CD4-positive, alpha-beta memory T cell (primary cell): ENCODE measurements around the gene NOL7. TPM values are rescaled to one million over a fixed set of nuclear protein-coding genes. Genes with fewer than 3 reads are reported as not detected.

ENCODE experiments used
- CTCF ChIA-PET: fragments of 350-600 bp; sonication (Branson Sonifier 250); formaldehyde crosslinking; loops from one replicate; lab custom pipeline; 2021; ENCODE audit warnings: inconsistent platforms; ENCODE audit not compliant: partially characterized antibody; lab: Charles Lee
- POLR2A ChIA-PET: fragments of 350-600 bp; sonication (Branson Sonifier 250); formaldehyde crosslinking; loops from one replicate; lab custom pipeline; 2021; ENCODE audit not compliant: partially characterized antibody; lab: Charles Lee
- DNase-seq, 5 donors: peaks; one replicate each; pipeline versions ENCODE4 v3.0.0 to v3.0.0-alpha.2; 2020 to 2022; ENCODE audit warnings: mixed read lengths in 1 of 5
- H3K27ac ChIP-seq: one replicate; pipeline ENCODE4 v1.7.0; 2013; ENCODE audit warnings: low read depth, low read length
- H3K27me3 ChIP-seq: 2 replicates; pipeline ENCODE4 v1.7.0; 2013; ENCODE audit warnings: mild to moderate bottlenecking, low read length, moderate library complexity; ENCODE audit not compliant: insufficient read depth
- H3K36me3 ChIP-seq: 2 replicates; pipeline ENCODE4 v1.7.0; 2013; ENCODE audit warnings: mild to moderate bottlenecking, low read length, moderate library complexity; ENCODE audit not compliant: insufficient read depth
- H3K4me1 ChIP-seq: 2 replicates; pipeline ENCODE4 v1.7.0; 2013; ENCODE audit warnings: mild to moderate bottlenecking, low read length, moderate library complexity; ENCODE audit not compliant: insufficient read depth
- H3K4me3 ChIP-seq, 2 donors: one replicate each; pipeline ENCODE4 v1.7.0; 2013; ENCODE audit warnings: low read length in 2 of 2, mild to moderate bottlenecking in 1 of 2
- H3K9me3 ChIP-seq, 2 donors: one replicate each; pipeline ENCODE4 v1.7.0; 2013; ENCODE audit warnings: low read length in 2 of 2, control low read depth in 1 of 2; ENCODE audit not compliant: control insufficient read depth in 1 of 2
- H3K27ac Mint-ChIP-seq, 7 donors: one replicate each; pipeline ENCODE4 v1.8.0; 2020 to 2021; ENCODE audit warnings: mixed read lengths in 7 of 7, mild to moderate bottlenecking in 6 of 7, inconsistent platforms in 3 of 7, moderate library complexity in 3 of 7
- H3K27me3 Mint-ChIP-seq, 2 donors: one replicate each; pipeline ENCODE4 v1.8.0; 2020 to 2021; ENCODE audit warnings: mixed read lengths in 2 of 2
- H3K36me3 Mint-ChIP-seq, 2 donors: one replicate each; pipeline ENCODE4 v1.8.0; 2020 to 2021; ENCODE audit warnings: mixed read lengths in 2 of 2, inconsistent platforms in 1 of 2, mild to moderate bottlenecking in 1 of 2
- H3K4me1 Mint-ChIP-seq, 4 donors: one replicate each; pipeline ENCODE4 v1.8.0; 2020 to 2021; ENCODE audit warnings: mixed read lengths in 4 of 4, mild to moderate bottlenecking in 1 of 4
- H3K4me3 Mint-ChIP-seq, 8 donors: one replicate each; pipeline ENCODE4 v1.8.0; 2020 to 2021; ENCODE audit warnings: mixed read lengths in 8 of 8, mild to moderate bottlenecking in 7 of 8, moderate library complexity in 6 of 8, inconsistent platforms in 3 of 8
- H3K9me3 Mint-ChIP-seq, 8 donors: one replicate each; pipeline ENCODE4 v1.8.0; 2020 to 2021; ENCODE audit warnings: mixed read lengths in 8 of 8, mild to moderate bottlenecking in 5 of 8, inconsistent platforms in 3 of 8, moderate library complexity in 1 of 8
- intact Hi-C: fragments of 100-400 bp; cut with micrococcal nuclease; formaldehyde crosslinking; loops from one replicate; pipeline ENCODE4 v1.15.1; 2023
- polyA plus RNA-seq, 2 donors: library from polyadenylated mRNA; unstranded; fragments of 300-500 nt; fragmentation: Illumina TruSeq; gene quantifications; one replicate each; pipeline ENCODE4 v1.2.3, GENCODE V29; 2021
- total RNA-seq, 2 experiments: library from RNA; stranded (reverse); gene quantifications; one replicate each; pipeline ENCODE4 v1.2.3, GENCODE V29; 2021

Gene NOL7
- 10 to 100 TPM; 62.1 to 69.1 TPM for total RNA-seq
- 100 to 1,000 TPM; 118 to 137 TPM for polyA plus RNA-seq

- peaks cover 15 to 48% of the 10 kb centered on the region in 2 donors for H3K36me3 Mint-ChIP-seq
- peak within 1 kb of the TSS; percentile 90 to 98 (median 97) for H3K27ac Mint-ChIP-seq
- CTCF ChIA-PET, result interaction anchor here (0.6 to 6.0 kb wide), 36 partner anchors 9 to 287 kb away, joined by 3 to 74 read pairs (median 5); partner anchors contain the start of genes MCUR1, RANBP9, SIRT5 and TBC1D7
- Histone ChIP-seq H3K4me3 (peak within 1 kb of the TSS; percentile 71 to 75), H3K27ac (peak within 1 kb of the TSS; percentile 82), H3K4me1 (peaks cover 36% of the 10 kb centered on the region), H3K36me3 (peaks cover 27% of the 10 kb centered on the region), H3K9me3 (no peaks in the 10 kb centered on the region), H3K27me3 (no peaks in the 10 kb centered on the region)
- no peaks in the 10 kb centered on the region for H3K27me3 Mint-ChIP-seq
- peak; percentile 98 for DNase-seq
- no peaks in the 10 kb centered on the region for H3K9me3 Mint-ChIP-seq
- H3K4me3 Mint-ChIP-seq, result peak within 1 kb of the TSS; percentile 94 to 98 (median 97)
- intact Hi-C loops, result loop anchor here (1.0 to 10.0 kb wide), 7 partner anchors 41 to 286 kb away; partner anchors contain the start of genes MCUR1, SIRT5 and TBC1D7
- POLR2A ChIA-PET, result interaction anchor here (0.6 to 4.4 kb wide), 45 partner anchors 10 to 460 kb away, joined by 3 to 128 read pairs (median 4); partner anchors contain the start of genes MCUR1, RANBP9, SIRT5 and TBC1D7
- peaks cover 25 to 54% (median 38%) of the 10 kb centered on the region in 4 donors for H3K4me1 Mint-ChIP-seq
Observed at GRCh38 chr6:13614926-13615791, at the start of gene NOL7. Gene NOL7 (plus strand): TSS chr6:13615335. CDS start chr6:13615359, 24 bp downstream.

GRCh38 chr6:13565921-13566320 is 49.2 kb upstream of the NOL7 start:
- no peak for DNase-seq
- Mint-ChIP-seq H3K27me3 (peaks cover 3 to 11% of the 10 kb centered on the region in 2 donors), H3K36me3 (no peaks in the 10 kb centered on the region), H3K4me1 (no peaks in the 10 kb centered on the region), H3K27ac (no peak overlapping the region), H3K9me3 (no peaks in the 10 kb centered on the region), H3K4me3 (no peak overlapping the region)
- Histone ChIP-seq H3K36me3 (no peaks in the 10 kb centered on the region), H3K9me3 (no peaks in the 10 kb centered on the region), H3K27me3 (no peaks in the 10 kb centered on the region), H3K27ac (no peak overlapping the region), H3K4me1 (no peaks in the 10 kb centered on the region), H3K4me3 (no peak overlapping the region)
- CTCF ChIA-PET, result interaction anchor here (1.0 kb wide), 1 partner anchor 9 kb away, joined by 4 read pairs; the partner anchor contains the start of gene SIRT5
- intact Hi-C loops, result no loop called here
- POLR2A ChIA-PET, result no interaction called here

GRCh38 chr6:13566500-13566899 is 48.6 kb upstream of the NOL7 start:
- H3K9me3 ChIP-seq, result no peaks in the 10 kb centered on the region
- H3K4me3 ChIP-seq, result no peak overlapping the region
- POLR2A ChIA-PET, result no interaction called here
- no peak overlapping the region for H3K27ac ChIP-seq
- Mint-ChIP-seq H3K36me3 (no peaks in the 10 kb centered on the region), H3K4me3 (no peak overlapping the region), H3K4me1 (no peaks in the 10 kb centered on the region), H3K9me3 (no peaks in the 10 kb centered on the region), H3K27me3 (peaks cover 3 to 11% of the 10 kb centered on the region in 2 donors), H3K27ac (no peak overlapping the region)
- DNase-seq, result no peak
- CTCF ChIA-PET, result interaction anchor here (1.0 kb wide), 1 partner anchor 8 kb away, joined by 4 read pairs; the partner anchor contains the start of gene SIRT5
- H3K36me3 ChIP-seq, result no peaks in the 10 kb centered on the region
- intact Hi-C loops, result no loop called here
- no peaks in the 10 kb centered on the region for H3K27me3 ChIP-seq
- H3K4me1 ChIP-seq, result no peaks in the 10 kb centered on the region

DNA sequence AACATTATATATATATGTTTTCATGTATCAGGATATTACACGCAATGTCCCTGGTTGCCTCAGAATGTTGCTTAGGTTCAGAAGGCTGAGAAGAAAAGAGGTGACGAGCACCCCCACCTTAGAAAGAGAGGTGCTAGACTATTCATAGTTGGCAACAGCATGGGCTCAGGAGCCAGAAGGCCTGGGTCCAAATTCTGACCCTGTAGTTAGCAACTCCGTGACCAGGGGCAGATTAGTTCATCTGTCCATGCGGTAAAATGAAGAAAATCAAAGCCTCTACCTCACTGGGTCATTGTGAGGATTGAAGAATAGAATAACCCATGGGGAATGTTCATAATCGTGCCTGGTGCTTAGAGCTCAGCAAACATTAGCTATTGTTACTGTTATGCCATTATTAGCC is 46.2 kb upstream of the NOL7 start:
- Histone ChIP-seq H3K9me3 (no peaks in the 10 kb centered on the region), H3K4me3 (no peak overlapping the region), H3K4me1 (peaks cover 8% of the 10 kb centered on the region), H3K27me3 (no peaks in the 10 kb centered on the region), H3K27ac (no peak overlapping the region), H3K36me3 (no peaks in the 10 kb centered on the region)
- CTCF ChIA-PET, result interaction anchor here (0.7 kb wide), 1 partner anchor 231 kb away, joined by 3 read pairs; no protein-coding TSS in a partner anchor
- Mint-ChIP-seq H3K4me1 (peaks cover 0 to 20% (median 10%) of the 10 kb centered on the region in 4 donors), H3K4me3 (no peak overlapping the region), H3K27ac (no peak overlapping the region), H3K9me3 (no peaks in the 10 kb centered on the region), H3K36me3 (no peaks in the 10 kb centered on the region), H3K27me3 (peaks cover 3 to 11% of the 10 kb centered on the region in 2 donors)
- intact Hi-C loops, result no loop called here
- POLR2A ChIA-PET, result interaction anchor here (1.0 kb wide), 1 partner anchor 47 kb away, joined by 3 read pairs; no protein-coding TSS in a partner anchor
- DNase-seq, result no peak

GRCh38 chr6:13572240-13572639 is 42.9 kb upstream of the NOL7 start:
- no peaks in the 10 kb centered on the region for H3K9me3 Mint-ChIP-seq
- POLR2A ChIA-PET, result no interaction called here
- peak overlapping the region in 5 of 8 donors; percentile 13 to 54 (median 44) for H3K4me3 Mint-ChIP-seq
- DNase-seq, result no peak
- H3K27ac Mint-ChIP-seq, result peak overlapping the region in 5 of 7 donors; percentile 44 to 98 (median 62)
- CTCF ChIA-PET, result interaction anchor here (0.8 to 6.6 kb wide), 8 partner anchors 11 to 474 kb away, joined by 3 to 74 read pairs (median 3); partner anchors contain the start of gene NOL7
- H3K27me3 Mint-ChIP-seq, result peaks cover 3 to 5% of the 10 kb centered on the region in 2 donors
- Histone ChIP-seq H3K36me3 (no peaks in the 10 kb centered on the region), H3K27me3 (no peaks in the 10 kb centered on the region), H3K4me1 (peaks cover 16% of the 10 kb centered on the region), H3K27ac (no peak overlapping the region), H3K4me3 (no peak overlapping the region), H3K9me3 (no peaks in the 10 kb centered on the region)
- intact Hi-C loops, result loop anchor here (5.0 kb wide), 1 partner anchor 495 kb away; no protein-coding TSS in a partner anchor
- H3K4me1 Mint-ChIP-seq, result peaks cover 13 to 40% (median 24%) of the 10 kb centered on the region in 4 donors
- H3K36me3 Mint-ChIP-seq, result peaks cover 0 to 7% of the 10 kb centered on the region in 2 donors

DNA sequence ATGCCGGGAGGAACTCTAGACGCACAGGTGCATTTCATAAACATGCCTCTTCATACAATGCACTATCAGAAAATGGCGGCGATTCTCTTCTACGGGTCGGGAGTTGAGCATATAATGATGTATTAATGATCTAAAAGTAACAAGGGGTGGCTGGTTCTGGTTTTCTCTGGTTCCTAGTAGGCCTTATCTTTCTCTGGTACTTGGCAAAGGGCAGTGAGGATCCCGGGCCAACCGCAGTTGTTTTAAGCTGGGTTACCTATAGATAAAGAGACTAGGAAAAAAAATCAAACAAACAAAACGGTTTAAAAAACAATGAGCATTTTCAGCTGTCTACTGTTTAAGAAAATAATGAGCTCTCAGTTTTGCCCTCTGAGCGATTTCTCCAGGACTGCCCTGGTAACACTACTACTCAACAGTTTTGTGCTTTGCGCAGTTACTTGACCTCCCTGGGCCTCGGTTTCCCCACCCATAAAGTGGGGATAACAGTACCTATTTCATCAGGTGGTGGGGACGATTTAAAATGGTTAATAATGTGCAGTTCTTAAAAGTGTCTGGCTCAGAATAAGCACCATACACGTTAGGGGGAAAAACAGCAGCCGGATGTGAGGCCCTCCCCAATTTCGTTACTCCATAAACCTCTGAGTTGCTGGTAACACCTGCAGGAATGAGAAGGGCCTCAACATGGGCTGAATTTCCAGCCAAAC is 42.0 kb upstream of the NOL7 start:
- ChIA-PET POLR2A (interaction anchor here (1.2 to 3.0 kb wide), 5 partner anchors 15 to 245 kb away, joined by 3 to 38 read pairs (median 6); partner anchors contain the start of genes NOL7, RANBP9 and TBC1D7), CTCF (interaction anchor here (0.8 to 6.6 kb wide), 13 partner anchors 11 to 473 kb away, joined by 3 to 74 read pairs (median 3); partner anchors contain the start of genes NOL7 and TBC1D7)
- H3K4me3 ChIP-seq, result peak overlapping the region in 1 of 2 donors; percentile 2
- H3K27ac Mint-ChIP-seq, result peak overlapping the region; percentile 66 to 98 (median 83)
- no peak overlapping the region for H3K27ac ChIP-seq
- peak overlapping the region; percentile 57 to 95 (median 80) for H3K4me3 Mint-ChIP-seq
- peaks cover 0 to 7% of the 10 kb centered on the region in 2 donors for H3K36me3 Mint-ChIP-seq
- peaks cover 3 to 5% of the 10 kb centered on the region in 2 donors for H3K27me3 Mint-ChIP-seq
- H3K36me3 ChIP-seq, result no peaks in the 10 kb centered on the region
- no peaks in the 10 kb centered on the region for H3K9me3 Mint-ChIP-seq
- no peak for DNase-seq
- H3K9me3 ChIP-seq, result no peaks in the 10 kb centered on the region
- intact Hi-C loops, result loop anchor here (5.0 kb wide), 1 partner anchor 494 kb away; no protein-coding TSS in a partner anchor
- no peaks in the 10 kb centered on the region for H3K27me3 ChIP-seq
- peaks cover 16% of the 10 kb centered on the region for H3K4me1 ChIP-seq
- H3K4me1 Mint-ChIP-seq, result peaks cover 13 to 40% (median 24%) of the 10 kb centered on the region in 4 donors
